ENCODE results near the gene TNPO1.

Gene TNPO1

DNA sequence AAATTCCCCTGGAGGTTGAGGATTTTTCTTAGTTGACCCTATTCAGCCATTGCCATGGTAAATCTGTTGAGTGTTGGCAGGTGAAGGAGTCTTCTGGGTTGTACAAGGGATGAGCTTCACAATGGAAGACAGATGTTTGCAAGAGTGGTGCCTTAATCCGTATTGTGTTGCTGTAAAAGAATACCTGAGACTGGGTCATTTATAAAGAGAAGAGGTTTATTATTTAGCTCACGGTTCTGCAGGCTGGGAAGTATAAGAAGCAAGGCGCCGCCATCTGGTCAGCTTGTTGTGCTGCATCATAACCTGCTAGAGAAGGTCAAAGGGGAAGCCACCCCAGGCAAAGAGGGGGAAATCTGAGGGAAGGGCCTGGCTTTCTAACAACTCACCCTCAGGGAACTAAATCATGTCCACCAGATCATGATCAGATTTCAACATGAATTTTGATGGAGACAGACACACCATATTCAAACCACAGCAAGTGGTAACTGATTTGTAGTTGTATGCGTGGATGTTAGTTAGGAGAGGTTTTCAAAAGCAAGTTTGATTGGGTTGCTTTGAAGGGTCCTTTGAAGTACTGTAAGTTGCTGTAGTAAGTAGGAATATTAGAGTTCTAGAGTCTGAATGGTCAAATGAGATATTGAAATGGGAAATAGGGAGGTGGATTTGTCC is 2.5 kb downstream of the TNPO1 start:
- no peak for DNase-seq

DNA sequence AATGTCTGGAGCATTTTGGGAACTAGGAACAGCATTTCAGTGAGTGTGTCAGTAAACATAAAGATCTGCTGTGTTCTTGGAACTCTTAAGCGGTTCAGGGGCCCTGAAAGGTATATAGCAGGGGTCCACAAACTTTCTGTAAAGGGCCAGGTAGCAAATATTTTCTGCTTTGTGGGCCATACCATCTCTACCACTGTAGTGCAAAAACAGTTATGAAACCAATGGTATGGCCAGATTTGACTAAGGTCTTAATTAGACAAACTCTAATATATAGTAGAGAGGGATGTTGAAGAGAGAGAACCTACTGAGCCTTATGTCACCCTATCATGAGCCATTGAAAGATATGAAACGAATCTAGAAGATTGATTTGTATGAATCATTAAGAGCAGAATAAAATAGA is 5.3 kb downstream of the TNPO1 start:
- DNase-seq = no peak

DNA sequence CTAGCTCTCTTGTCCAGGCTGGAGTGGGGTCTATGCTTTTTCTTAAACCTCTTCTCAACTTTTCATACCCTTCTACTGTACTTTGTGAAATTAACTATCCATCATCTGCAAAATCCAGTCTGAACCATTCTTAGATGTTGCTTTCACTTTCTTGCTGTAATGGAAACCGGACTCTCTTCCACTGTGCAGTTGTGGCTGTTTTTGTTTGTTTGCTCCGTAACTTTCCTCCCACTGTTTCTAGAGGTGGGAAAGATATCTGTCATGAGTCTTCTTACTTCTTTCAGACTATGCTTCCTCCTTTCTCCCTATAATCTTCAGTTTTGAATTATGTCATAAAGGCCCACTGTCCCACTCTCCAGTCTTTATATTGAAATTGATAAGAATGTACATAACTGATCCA is 6.5 kb downstream of the TNPO1 start:
- no peak for DNase-seq

DNA sequence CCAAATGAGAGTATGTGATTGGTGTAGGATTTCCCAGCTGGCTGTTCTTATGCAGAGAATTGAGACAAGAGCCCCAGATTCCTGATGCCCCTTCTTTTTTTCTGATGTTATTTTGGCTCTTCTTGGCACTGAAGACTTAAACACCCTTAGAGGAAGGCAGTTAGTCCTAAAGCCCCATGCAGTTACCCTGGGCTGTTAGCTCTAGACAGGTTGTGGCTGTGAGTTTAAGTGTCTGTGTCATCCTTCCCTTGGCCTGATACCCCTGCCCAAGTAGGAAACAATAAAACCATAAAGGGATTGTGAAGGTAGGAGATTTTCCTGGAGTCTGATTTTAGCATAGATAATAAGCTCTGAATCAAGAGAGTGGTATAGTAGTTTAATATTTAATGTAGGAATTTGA is 13.2 kb downstream of the TNPO1 start:
- DNase-seq = no peak

DNA sequence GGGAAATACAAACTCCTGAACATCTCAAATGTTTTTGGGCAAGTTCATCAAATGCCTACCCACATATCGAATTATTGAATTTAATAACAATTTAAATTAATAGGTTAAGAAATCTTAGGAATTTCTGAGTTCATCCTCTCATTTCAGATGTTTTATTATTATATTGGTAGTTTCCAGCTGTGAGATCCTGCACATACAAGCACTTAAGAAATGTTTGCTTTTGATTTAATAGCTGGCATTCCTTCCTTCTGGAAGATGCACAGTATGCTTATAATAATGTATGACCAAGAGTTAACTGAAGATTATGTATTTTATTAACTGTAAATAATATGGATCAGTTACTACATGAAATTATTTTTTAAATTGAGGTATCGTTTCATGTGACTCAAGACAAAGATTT is 13.9 kb downstream of the TNPO1 start:
- DNase-seq = no peak

DNA sequence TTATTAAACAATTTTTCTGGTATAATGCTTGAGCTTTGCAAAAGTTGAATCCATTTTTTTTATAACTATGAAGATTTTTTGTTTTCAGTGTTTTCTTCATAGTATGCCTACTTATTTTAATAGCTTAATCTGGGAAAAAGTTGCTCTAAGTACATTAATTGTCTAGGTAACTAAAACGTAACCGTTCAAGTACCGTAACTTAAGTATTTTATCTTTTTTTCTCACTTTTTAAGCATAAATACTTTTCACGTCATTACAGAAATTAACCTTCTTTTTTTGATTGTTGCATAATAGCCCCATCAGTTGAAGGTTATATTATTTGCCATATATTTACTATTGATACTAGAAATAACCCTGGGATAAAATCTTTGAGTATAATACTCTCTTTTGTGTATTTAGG is 15.2 kb downstream of the TNPO1 start:
- no peak for DNase-seq

DNA sequence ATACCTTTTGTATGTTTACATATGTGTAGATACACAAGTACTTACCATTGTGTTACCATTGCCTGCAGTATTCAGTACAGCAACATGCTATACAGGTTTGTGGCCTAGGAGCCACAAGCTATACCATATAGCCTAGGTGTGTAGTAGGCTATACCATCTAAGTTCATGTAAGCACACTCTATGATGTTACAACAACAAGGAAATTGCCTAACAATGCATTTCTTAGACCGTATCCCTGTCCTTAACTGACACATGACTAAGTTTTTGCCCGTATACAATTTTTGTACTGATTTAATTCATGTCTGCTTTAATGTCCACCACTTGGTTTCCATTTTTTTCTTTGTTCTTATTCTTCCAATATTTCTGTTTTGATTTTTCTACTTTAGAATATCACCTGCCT is 18.5 kb downstream of the TNPO1 start:
- no peak for DNase-seq

DNA sequence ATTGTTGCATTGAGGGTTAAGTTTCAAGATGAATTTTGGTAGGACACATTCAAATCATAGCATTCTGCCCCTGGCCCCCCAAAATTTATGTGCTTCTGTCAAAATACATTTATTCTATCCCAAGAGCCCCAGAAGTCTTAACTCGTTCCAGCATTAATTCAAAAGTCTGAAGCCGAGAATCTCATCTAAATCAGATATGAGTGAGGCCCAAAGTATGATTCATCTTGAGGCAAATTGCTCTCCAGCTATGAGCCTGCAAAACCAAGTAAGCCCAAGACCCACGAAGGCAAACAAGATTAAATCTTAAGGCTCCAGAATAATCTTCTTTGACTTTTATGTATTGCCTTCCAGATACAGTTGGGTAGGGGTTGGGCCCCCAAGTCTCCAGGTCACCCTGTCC is 19.2 kb downstream of the TNPO1 start:
- no peak for DNase-seq

DNA sequence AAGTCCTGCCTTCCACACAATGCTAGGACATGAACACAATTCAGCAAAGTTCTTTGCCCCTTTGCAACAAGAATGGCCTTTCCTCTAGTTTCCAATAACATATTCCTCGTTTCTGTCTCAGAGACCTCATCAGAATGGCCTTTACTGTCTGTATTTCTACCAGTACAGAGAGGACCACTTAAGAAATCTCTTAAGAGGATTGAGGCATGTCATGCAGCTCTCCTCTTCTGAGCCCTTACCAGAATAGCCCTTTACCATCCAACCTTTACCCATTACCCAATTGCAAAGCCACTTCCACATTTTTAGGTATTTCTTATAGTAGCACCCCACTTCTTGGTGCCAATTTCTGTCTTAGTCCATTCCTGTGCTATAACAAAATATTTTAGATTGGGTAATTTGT is 20.3 kb downstream of the TNPO1 start:
- no peak for DNase-seq

DNA sequence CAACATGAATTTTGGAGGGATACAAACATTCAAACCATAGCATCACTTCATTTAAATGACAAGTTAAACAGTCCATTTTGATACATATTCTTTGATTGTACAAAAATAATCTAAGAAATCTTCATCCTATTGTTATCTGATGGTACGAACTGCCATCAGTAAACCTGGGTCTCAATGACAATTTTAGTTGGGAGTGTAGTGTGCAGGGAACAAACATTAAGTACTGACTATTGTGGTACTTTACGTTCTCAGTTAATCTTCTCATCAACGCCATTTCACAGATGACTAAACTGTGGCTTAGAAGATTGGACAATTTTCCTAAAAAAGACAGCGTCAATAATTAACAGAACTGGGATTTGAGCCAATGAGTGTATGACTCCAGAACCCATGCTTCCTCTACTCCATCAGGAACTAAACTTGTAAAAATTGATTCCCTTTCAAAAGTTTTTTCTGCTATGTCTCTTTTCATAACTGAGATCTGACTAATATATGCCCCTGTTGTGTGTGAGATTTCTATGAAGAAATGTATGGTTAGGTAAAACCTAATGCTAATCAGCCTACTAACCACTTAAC is 21.1 kb downstream of the TNPO1 start:
- DNase-seq = no peak

DNA sequence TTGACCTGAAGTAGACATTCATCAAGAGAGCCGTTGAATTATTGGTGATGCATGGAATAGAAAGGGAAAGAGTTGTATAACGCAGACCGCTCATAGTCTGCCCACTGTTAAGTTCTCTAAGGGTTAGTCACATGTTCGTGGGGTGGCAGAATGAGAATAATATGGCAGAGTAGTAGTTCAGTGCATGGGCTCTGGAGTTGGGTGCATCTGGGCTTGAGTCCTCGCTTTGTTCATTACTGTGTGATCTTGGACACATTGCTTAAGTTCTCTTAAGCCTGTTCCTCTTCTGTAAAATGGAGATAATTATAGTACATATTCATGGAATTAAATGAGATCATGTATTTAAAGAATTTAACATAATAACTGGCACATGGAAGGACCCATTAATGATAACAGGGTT is 23.6 kb downstream of the TNPO1 start:
- no peak for DNase-seq

DNA sequence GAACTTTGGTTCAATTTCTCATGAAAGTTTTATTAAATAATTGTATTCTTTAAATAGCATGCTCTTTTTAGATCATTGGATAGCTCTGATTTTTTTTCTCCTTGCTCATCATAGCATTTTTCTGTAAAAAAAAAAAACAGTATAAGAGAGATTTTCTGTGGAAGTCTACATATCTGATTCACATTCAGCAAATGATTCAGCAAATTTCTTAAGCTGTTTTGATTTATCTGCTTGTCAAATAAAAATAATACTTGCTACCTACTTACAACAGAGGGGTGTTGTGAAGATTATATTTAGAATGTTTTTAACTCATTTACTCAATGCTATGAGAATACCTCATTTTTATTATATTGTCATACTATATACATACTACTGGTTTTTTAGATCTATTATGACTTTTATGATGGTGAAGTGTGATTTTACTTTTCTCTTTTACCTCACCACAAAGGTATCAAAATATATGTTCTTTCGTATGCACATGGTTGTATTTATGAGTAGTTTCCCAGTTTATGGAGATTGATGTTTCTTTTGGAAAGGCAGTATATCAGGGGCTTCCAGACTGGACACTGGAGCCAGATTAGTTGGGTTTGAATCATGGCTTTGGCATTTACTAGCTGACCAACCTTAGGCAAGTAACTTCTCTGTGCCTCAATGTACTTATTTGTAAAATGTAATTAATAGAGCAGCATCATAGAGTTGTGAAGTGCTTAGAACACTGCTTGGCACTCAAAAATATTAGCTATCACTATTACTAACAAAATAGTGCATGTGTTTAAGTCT is 25.5 kb downstream of the TNPO1 start:
- no peak for DNase-seq

DNA sequence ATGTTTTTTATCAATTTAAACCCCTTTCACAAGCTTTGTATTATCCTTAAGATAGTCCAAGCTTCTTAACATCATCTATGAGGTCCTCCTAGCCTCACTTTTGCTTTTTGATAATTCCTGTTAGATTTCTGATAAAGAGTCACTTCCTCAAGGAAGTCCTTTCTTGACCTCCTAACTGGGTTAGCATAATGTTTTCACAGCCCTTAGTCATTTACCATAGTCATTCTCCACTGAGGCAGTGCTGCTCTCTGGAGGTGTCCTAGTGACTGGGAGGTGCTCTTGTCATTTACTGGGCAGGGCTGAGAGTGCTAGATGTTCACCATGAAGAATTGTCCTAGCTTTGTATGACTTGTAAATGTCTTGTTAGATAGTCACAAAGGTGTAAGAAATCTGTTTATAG is 26.4 kb downstream of the TNPO1 start:
- DNase-seq = no peak

DNA sequence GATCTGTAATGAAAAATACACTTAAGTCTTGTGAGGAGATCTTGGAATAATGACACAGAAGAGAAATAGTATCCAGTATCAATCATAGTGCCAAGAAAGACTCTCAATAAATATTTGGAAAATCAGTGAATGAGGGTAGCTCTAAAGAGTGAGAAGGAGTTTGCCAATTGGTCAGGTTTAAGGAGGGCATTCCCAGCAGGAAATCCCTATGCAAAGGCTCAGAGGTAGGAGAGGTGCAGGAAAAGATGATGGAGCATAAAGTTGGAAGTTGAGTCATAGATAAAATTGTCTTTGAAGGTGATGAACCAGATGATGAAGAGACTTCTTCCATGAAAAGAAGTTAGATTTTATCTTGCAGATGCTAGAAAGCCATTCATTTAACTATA is 27.8 kb downstream of the TNPO1 start:
- DNase-seq = no peak

DNA sequence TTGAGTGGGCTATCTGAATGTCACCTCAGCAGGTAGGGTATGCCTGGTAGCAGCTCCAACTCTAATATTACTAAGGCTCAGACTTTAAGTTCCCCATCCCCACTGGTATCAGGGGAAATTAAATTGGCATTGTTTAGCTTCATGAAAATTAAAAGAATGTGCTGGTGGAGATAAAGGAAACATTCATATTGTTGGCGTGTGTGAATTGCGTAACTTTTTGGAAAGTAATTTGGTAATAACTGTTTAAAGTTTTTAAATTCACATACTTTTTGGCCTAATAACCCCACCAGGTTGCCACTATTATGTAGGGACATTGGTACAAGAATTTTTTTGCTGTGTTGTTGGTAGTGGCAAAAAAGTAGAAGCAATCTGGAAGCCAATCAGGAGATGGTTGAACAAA is 29.4 kb downstream of the TNPO1 start:
- DNase-seq = no peak

DNA sequence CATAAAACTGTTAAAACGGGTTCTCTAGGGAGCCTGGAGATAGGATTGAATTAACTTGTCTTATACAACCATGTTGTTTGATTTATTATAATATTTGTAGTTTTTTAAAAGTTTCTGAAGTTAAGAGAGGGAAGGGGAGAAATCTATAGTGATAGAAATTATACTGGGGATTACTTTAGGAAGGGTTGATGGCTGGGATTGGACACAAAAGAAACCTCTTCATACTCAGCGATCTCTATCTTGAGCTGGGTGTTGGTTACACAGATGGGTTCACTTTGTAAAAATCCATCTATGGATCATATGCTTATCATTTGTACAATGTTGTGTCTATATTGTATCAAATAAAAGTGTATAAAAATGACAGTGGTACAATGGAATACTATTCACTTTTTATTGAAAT is 30.0 kb downstream of the TNPO1 start:
- no peak for DNase-seq

DNA sequence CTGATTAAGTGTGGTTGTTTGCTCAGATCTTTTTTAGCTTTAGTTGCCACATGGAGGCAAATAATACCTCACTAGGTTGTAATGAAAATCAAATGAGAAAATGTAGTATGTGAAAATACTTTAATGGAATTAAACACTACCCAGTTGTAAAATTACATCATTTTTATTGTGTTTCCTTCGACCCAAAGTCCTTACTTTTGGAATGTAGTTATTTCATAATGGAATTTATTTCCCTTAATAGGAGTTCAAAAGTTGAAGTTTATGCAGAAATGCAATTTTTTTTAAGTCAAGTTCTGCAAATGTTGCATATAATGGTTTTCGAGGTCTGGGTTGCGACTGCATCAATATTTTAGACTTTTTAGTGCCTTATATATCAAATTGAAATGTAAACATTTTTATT is 31.0 kb downstream of the TNPO1 start:
- no peak for DNase-seq

DNA sequence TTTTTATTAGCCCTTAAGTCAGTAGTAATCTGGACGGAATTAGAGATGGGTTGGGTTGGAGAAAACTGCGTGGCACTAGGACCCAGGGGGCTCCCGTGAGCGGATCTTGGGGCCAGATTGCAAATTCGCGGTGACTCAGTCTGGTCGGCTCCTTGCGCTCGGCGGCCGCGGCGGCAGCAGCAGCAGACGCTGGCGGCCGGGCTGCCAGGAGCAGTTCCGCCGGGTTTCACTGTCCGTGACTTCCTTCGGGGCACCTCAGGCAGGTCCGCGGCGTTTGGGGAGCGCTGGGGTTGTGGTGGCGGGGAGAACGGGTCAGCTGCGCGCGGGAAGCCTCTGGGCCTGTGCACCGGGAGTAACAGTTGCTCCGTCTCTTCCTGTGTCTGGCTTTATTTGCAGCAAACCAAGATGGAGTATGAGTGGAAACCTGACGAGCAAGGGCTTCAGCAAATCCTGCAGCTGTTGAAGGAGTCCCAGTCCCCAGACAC is 31.6 kb downstream of the TNPO1 start:
- peak; percentile 66 for DNase-seq

DNA sequence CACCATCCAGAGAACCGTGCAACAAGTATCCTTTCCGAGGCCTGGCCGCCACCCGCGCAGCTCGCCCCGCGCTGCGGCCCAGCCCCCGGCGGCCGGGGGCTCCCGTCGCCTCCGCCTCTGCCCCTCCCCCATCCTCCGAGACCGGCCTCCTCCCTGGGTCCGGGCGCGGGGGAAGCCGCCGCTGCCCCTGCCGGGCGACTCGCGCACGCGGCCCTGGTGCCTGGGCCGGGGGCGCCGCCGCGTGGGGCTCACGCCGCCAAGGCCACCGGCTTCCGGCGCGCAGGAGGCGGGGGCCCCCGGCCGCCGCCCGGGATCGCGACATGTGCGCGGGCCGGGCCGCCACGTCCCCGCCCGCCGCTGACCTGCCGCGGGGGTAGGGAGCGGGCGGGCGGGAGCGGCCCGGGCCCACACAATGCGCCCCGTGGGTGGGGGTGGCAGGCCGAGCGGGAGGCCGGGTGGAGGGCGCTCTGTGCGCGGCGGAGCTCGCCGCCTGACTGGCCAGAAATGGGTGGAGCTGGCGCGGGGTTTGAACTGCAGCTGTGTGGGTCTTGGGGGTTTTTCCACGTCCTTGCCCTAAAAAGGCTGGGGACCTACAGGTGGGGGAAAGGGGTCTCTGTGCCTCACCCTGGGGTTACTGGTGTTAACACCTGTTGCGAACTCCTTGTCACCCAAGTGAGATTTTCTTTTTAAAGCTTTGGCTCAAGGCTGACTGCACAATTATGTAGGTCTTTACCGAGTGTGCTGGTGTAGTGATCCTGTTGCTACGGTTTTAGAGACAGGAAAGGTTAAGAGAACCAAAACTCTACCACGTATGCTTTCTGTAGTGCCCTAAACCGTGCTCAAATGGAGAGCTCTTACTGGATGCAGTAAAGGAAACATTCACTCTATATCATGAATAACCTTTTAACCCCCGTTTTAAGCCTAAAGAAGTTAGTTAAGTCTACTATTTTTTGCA is 32.3 kb downstream of the TNPO1 start:
- peak; percentile 30 for DNase-seq

DNA sequence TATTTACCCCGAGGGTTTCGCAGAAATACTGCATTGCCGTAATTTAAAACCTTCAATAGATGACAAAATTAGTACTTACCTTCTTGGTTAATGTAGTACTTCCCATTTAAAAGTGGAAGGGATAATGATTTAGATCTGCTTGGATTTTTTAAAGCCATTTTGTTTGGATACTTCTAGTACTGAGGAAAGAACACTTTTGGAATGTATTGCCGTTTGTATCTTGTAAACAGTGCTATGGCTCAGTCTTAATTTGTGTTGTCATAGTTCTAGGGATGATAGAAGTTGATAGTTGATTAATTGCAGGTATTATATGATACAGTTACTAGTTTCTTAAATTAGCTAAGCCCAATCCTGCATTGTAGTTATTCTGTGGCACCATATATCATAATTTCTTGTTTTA is 33.1 kb downstream of the TNPO1 start:
- DNase-seq = no peak

DNA sequence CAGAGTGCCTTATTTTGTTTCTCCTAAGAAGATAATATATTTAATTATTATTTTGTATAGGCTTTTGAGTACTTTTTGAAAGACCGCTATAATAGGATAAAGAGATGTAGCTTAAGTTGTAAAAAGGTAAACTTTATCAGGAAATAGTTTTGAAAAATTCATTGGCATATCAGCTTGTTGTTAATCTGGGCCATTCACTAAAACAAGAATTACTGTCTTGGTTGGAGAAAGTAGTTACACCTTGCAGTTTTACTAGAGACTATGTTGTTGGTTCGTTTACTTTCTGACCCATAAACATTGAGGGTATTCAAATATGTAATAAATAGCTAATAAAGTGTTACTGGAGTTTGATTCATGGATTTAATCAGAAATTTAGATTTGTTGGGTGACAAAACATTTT is 33.7 kb downstream of the TNPO1 start:
- DNase-seq = no peak

DNA sequence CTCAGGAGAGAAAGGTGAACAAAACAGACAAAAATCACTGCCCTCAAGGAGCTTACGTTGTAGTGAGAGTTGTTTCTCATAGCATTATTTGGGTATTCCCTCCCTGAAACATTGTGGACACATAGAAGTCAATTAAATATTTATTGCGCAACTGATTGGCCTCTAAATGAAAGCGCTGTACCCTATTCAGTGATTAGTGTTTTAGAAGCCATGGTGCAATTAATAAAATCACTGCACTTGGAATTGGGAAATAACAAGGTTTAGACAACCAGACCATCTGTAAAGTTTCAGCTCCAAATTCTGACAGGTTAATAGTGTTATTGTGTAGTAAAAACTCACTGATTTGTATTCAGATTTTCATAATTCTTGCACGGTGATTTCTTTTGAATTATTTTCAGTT is 35.9 kb downstream of the TNPO1 start:
- DNase-seq = no peak

DNA sequence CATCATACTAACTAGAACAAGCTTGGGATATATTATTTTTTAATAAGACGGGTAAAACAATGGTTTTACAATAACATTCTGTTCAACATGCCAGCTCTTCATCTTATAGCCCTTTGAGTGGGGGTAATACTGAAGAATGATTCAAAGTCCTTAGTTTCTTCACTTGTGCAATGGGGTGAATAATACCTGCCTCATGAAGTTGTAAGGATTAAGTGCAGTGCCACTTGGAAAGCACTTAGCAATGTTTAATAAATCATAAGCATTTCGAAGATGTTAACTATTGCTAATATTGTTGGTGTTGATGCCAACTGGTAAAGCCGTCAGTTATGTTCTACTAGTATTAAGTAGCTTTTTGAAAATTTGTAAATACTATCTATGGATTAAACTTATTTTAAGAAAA is 38.0 kb downstream of the TNPO1 start:
- no peak for DNase-seq

Data from 8988T (cell line).